T-helper 2 cell treated with Interferon-gamma antibody and Interleukin-4, amounts not matched to agents 100 ng/mL and 5 ng/mL, for 36 hours (primary cell): ENCODE measurements around the gene WDFY2. TPM values are rescaled to one million over a fixed set of nuclear protein-coding genes. Genes with fewer than 3 reads are reported as not detected.

Experiments
- intact Hi-C: fragments of 100-400 bp; cut with micrococcal nuclease; formaldehyde crosslinking; loops from one replicate; pipeline ENCODE4 v1.15.1; 2023
- total RNA-seq: library from RNA; stranded (reverse); gene quantifications from 2 replicates; pipeline ENCODE4 v1.2.3, GENCODE V29; 2022

WDFY2 gene
- total RNA-seq, 1 donor from 2014 or later, result 11.3 TPM

- intact Hi-C loops, result loop anchor here (10.0 kb wide), 1 partner anchor 384 kb away; no protein-coding TSS in a partner anchor
These were observed 226.8 kb downstream of the WDFY2 start for GRCh38 chr13:51811046-51811445.

DNA sequence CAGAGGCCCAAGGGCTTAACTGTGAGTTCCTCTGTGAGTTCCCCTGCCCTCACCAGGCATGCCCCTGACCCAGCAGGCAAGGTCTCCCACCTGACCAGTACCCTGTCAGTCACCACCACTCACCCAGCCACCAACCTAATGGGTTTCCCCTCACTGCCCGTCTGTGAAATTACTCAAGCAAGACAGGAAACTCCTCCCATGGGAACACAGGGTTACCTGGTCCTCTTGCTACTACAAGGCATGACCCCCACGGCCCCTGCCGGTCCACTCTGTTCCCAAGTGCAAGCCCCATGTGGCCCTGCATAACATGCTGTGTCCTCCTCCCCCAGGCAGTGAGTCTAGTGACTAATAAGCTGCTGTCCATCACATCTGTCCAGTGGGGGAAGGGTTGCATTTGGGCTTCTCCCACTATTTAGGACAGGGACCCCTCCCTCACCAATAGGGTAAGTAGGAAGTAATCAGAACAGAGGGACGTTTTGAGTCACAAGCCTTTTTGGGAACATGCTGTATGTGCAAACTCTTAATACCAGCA is 227.7 kb downstream of the WDFY2 start:
- intact Hi-C loops, result loop anchor here (10.0 kb wide), 1 partner anchor 383 kb away; no protein-coding TSS in a partner anchor

- intact Hi-C loops, result loop anchor here (10.0 kb wide), 1 partner anchor 381 kb away; no protein-coding TSS in a partner anchor
These were observed 229.8 kb downstream of the WDFY2 start for GRCh38 chr13:51814071-51814470.

DNA sequence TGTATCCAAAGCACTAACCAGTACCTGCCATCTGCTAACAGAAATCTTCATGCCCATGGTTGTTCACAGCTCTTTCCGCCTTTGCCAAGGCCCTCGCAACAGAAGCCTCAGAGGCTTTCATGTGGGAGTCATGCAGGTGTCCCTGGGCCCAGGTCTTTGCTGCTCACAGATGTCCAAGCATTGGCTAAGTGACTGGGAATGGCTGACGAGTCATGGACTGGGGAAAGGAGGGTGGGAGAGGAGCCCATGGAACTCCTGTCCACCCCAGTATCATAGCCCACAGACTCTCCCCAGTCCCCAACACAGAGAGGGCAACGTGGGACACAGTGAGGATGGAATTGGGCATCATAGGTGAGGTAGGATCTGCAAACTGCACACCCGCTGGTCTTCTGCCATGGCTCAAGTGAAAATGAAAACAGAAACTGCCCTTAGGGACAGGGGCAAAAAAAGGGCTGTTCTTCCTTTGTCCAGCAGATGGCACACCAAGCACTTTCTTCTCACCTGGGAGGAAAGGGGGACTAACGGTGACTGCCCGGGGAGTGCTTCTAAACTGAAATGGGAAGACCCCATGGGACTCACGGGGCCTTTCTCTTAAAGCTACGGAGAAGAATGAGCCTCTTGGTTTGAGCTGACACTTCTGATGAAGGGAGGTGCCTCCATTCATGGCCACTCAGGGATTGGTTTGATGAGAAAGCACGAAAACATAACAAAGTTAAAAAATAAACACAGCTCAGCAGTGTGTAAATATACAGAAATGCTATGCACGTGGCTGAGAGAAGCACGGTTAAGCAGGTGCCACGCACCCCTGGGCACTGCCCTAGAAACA is 230.8 kb downstream of the WDFY2 start:
- intact Hi-C loops, result loop anchor here (1.0 to 10.0 kb wide), 6 partner anchors 10 to 380 kb away; partner anchors contain the start of gene TMEM272

DNA sequence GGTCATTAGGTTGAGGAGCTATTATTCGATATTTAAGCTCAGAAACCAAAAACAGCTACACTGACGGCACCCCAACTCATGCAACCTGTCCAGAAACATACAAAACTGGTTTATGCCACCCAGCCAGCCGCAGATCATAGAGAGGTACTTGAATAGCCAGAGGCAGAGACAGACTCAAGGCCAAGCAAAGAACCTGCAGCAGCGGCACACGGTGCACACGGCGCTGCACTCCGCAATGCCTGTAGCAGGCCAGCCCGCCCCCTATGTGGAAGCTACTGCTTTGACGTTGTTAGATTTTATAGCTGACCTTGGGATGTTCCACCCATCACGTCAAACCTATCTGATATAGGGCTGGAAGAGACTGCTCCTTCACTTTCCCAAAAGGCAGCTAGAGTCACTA is 231.6 kb downstream of the WDFY2 start:
- intact Hi-C loops, result loop anchor here (1.0 to 10.0 kb wide), 6 partner anchors 9 to 379 kb away; partner anchors contain the start of gene TMEM272

GRCh38 chr13:51816604-51817249 is 232.5 kb downstream of the WDFY2 start:
- intact Hi-C loops, result loop anchor here (10.0 kb wide), 1 partner anchor 378 kb away; no protein-coding TSS in a partner anchor

Other genes with a start within 250 kb of the WDFY2 start
- gene SERPINE3, start 244.8 kb upstream of the WDFY2 start, total RNA-seq, result not detected in 2 replicates
- 55.8 and 58.4 TPM in 2 replicates for gene INTS6, start 131.4 kb upstream of the WDFY2 start, total RNA-seq
- gene DHRS12, start 219.7 kb downstream of the WDFY2 start, total RNA-seq, result 3.8 and 4.6 TPM in 2 replicates